Glutamatergic neuron (in vitro differentiated cells): ENCODE data around the gene CTU2. TPM values are rescaled to one million over a fixed set of nuclear protein-coding genes. Genes with fewer than 3 reads are reported as not detected.

Experiments
- DNase-seq: peaks from one replicate; pipeline ENCODE4 v3.0.0; 2022
- H3K27ac Mint-ChIP-seq: one replicate; pipeline ENCODE4 v1.8.0; 2020; ENCODE audit warnings: mild to moderate bottlenecking, mixed read lengths, inconsistent platforms; ENCODE audit not compliant: unreplicated experiment
- H3K27me3 Mint-ChIP-seq: one replicate; pipeline ENCODE4 v1.8.0; 2020; ENCODE audit warnings: mild to moderate bottlenecking, moderate library complexity, mixed read lengths, inconsistent platforms; ENCODE audit not compliant: unreplicated experiment
- H3K36me3 Mint-ChIP-seq: one replicate; pipeline ENCODE4 v1.8.0; 2020; ENCODE audit warnings: mild to moderate bottlenecking, mixed read lengths, inconsistent platforms; ENCODE audit not compliant: unreplicated experiment
- H3K4me1 Mint-ChIP-seq: one replicate; pipeline ENCODE4 v1.8.0; 2020; ENCODE audit warnings: mild to moderate bottlenecking, low read depth, mixed read lengths, inconsistent platforms; ENCODE audit not compliant: unreplicated experiment
- H3K4me3 Mint-ChIP-seq: one replicate; pipeline ENCODE4 v1.8.0; 2020; ENCODE audit warnings: mild to moderate bottlenecking, mixed read lengths, inconsistent platforms; ENCODE audit not compliant: unreplicated experiment
- H3K9me3 Mint-ChIP-seq: one replicate; pipeline ENCODE4 v1.8.0; 2020; ENCODE audit warnings: mild to moderate bottlenecking, moderate library complexity, mixed read lengths, inconsistent platforms; ENCODE audit not compliant: unreplicated experiment
- total RNA-seq: library from RNA; stranded (reverse); fragmentation: NEBNext Ultra II Directional; extraction: Animal tissue kit (Norgen Biotek cat#: 25700); gene quantifications from one replicate; pipeline ENCODE4 v1.2.1, GENCODE V29; 2021; ENCODE audit not compliant: unreplicated experiment
- TF ChIP-seq, protein P1 (sequence below): fragments of 200-600 bp; sonication (generic); IDR thresholded peaks from one replicate; pipeline ENCODE4 v1.5.0; 2021; ENCODE audit not compliant: partially characterized antibody, unreplicated experiment

The CTU2 gene
- total RNA-seq, 1 donor from 2014 or later, result 32.4 TPM

DNA sequence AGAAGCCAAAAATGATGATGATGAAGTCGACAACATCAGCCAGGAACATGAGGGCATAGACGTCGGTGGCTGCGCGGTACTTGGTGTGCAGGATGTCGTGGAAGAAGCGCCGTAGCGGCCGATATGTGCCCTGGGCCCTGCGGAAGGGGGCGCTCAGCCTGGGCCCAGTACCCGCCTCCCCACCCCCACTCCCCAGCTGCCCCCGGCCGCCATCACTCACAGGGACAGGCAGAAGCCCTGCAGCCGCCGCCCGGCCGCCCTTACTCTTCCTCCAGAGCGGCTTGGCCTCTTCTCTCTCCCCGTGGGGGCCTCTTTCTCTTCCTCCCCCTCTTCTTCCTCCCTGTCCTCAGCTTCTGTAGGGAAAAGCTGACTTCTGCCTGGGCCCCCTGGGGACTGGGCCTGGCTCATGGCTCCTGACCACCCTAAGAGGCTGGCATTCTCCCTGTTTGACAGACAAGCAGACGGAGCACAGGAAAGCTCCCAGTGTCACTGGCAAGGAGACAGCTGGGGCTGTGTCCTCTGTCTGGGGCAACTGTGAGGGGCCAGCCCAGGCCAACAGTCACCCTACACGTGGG is 14.2 kb downstream of the CTU2 start:
- peaks cover 4% of the 10 kb centered on the region for H3K36me3 Mint-ChIP-seq
- TF ChIP-seq, protein P1, sequence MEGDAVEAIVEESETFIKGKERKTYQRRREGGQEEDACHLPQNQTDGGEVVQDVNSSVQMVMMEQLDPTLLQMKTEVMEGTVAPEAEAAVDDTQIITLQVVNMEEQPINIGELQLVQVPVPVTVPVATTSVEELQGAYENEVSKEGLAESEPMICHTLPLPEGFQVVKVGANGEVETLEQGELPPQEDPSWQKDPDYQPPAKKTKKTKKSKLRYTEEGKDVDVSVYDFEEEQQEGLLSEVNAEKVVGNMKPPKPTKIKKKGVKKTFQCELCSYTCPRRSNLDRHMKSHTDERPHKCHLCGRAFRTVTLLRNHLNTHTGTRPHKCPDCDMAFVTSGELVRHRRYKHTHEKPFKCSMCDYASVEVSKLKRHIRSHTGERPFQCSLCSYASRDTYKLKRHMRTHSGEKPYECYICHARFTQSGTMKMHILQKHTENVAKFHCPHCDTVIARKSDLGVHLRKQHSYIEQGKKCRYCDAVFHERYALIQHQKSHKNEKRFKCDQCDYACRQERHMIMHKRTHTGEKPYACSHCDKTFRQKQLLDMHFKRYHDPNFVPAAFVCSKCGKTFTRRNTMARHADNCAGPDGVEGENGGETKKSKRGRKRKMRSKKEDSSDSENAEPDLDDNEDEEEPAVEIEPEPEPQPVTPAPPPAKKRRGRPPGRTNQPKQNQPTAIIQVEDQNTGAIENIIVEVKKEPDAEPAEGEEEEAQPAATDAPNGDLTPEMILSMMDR, result no peak
- H3K27ac Mint-ChIP-seq, result no peak overlapping the region

DNA sequence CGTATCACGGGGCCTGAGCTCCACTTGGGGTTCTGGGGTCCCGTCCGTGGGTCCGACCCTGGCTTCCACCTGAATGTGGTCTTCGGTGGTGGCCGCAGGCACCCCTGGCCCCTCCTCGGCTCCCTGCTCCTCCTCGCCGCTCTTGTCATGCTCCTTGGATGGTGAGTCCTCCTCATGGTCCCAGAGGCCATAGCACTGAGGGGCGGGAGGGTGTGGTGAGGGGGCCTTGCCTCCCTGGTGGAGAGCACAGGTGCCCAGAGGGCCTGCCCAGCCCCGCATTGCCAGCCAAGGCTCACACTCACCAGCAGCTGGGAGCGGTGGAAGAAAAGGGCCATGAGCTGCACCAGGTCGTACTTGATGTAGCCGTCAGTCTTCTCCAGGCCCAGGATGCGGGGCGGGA is 14.9 kb downstream of the CTU2 start:
- Mint-ChIP-seq H3K36me3 (peaks cover 4% of the 10 kb centered on the region), H3K4me1 (no peaks in the 10 kb centered on the region)

More for the DNA sequence above, 14.2 kb downstream of the CTU2 start:
- no peaks in the 10 kb centered on the region for H3K27me3 Mint-ChIP-seq
- H3K4me3 Mint-ChIP-seq, result no peak overlapping the region
- H3K9me3 Mint-ChIP-seq, result no peaks in the 10 kb centered on the region
- DNase-seq, result no peak
- no peaks in the 10 kb centered on the region for H3K4me1 Mint-ChIP-seq

DNA sequence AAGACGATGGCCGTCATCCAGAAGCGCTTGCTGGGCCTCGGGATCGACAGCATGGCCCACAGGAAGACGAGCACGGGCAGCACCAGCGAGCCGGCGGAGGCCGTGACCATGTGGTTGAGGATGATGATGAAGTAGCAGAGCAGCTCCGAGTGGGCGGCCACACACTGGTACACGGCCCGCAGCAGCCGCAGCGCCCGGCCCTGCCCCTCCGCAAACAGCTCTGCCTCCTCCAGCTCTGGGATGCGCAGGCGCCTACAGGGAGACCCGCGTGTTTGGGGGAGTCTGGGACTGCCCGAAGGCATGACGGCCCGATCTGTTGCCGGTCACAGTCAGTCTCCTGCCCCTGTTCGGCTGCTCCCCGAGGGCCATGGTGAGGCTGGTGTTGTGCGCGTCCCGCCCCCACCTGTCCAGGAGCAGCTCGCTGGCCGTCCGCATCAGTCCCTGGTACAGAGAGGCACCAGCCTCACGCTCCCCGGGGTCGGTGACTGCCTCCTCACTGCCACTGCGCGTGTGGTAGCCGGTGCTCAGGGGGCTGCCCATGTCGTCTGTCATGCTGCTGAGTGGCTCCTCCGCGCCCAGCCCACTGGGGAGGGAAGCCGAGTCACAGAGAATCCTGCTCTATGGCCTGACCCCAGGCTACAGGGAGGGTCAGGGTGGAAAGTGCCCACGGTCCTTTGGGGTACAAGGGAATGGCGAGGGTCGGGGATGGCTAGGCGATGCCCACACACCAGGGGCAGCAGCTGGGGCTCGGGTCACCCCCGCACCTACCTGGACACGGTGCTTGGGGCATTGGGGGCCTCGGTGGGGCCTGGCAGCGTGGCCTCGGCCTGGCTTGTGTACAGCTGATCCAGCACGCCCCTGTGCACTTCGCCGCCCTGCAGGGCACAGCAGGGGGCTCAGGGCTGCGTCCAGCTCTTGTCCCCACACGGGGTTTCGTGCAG is 15.8 kb downstream of the CTU2 start:
- no peaks in the 10 kb centered on the region for H3K27me3 Mint-ChIP-seq
- no peaks in the 10 kb centered on the region for H3K4me1 Mint-ChIP-seq
- no peaks in the 10 kb centered on the region for H3K9me3 Mint-ChIP-seq
- no peak overlapping the region for H3K27ac Mint-ChIP-seq
- H3K4me3 Mint-ChIP-seq, result no peak overlapping the region
- peaks cover 3% of the 10 kb centered on the region for H3K36me3 Mint-ChIP-seq
- no peak for DNase-seq
- TF ChIP-seq, protein P1, result no peak

More for the DNA sequence above, 14.9 kb downstream of the CTU2 start:
- Mint-ChIP-seq H3K27me3 (no peaks in the 10 kb centered on the region), H3K4me3 (no peak overlapping the region), H3K27ac (no peak overlapping the region), H3K9me3 (no peaks in the 10 kb centered on the region)
- TF ChIP-seq, protein P1, result no peak
- no peak for DNase-seq

DNA sequence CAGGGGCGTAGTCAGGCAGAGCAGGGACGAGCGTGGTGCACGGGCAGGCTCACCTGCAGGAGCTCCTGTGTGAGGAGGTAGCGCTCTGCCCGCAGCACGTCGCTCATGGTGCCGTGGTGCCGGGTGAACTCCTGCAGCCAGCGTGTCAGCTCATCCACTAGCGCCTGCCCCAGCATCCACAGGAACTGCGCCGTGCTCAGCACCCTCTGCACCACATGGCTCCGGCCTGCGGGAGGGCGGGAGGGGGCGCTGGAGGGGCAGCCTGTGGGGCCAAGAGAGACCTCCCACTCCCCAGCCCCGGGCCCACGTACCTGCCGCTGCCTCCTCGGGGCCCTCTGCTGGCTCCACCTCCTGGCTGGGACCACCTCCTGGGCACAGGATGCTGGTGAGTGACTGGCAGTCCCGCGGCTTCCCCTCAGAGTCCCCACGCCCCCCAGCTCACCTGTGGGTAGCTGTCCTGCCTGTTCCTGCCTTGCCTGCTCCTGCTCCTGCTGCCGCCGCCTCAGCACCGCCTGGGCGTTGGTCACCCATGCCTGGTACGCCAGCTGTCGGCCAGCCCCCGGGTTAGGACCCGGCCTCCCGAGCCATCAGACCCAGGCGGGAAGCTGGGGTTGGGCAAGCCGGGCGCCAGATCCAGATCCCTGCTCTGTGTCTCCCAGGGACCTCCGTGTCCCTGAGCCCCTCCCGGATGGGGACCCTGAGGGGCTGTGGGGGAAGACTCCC is 16.6 kb downstream of the CTU2 start:
- Mint-ChIP-seq H3K4me3 (no peak overlapping the region), H3K36me3 (no peaks in the 10 kb centered on the region), H3K27ac (no peak overlapping the region), H3K4me1 (peaks cover 4% of the 10 kb centered on the region), H3K9me3 (peaks cover 4% of the 10 kb centered on the region), H3K27me3 (peaks cover 5% of the 10 kb centered on the region)
- TF ChIP-seq, protein P1, result no peak
- no peak for DNase-seq

DNA sequence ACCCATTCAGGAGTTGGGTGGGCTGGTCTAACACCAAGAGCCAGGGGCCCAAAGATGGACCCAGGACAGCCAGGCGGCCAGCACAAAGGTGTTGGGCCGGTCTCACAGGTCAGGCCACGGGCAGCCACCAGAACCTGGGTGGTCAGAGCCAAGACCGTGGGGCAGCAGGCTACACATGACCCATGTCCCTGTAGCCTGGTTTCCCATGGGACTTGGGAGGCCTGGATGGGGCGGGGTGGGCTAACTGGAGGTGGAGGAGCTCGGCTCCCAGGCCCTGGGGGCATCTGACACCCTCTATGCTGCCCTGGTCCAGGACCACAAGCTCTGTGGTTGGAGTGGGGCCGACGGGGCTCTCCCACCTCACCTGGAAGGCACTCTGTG is 17.2 kb downstream of the CTU2 start:
- Mint-ChIP-seq H3K9me3 (peaks cover 6% of the 10 kb centered on the region), H3K4me3 (no peak overlapping the region), H3K4me1 (peaks cover 5% of the 10 kb centered on the region), H3K27ac (no peak overlapping the region), H3K27me3 (peaks cover 6% of the 10 kb centered on the region), H3K36me3 (no peaks in the 10 kb centered on the region)
- no peak for DNase-seq
- TF ChIP-seq, protein P1, result no peak
